Measurements from ENCODE around the gene INTS11. TPM values are rescaled to one million over a fixed set of nuclear protein-coding genes. Genes with fewer than 3 reads are reported as not detected.

The INTS11 gene
- total RNA-seq, 1 experiment from 2014 or later: 139 TPM

DNA sequence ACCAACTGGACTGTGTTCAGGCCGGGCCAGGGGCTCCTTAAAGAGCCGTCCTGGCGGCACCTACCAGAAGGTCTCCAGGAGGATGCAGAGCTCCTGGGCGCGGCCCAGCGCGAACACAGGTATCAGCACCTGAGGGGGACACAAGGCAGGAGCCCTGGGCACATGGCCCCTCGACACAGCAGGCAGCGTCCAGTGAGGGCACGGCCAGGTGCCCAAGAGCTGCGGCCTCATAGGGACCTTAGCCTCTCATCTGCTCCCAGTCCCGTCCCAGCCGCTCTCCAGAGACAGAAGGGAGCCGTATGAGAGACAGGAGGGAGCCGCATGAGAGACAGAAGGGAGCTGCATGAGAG is 10.2 kb downstream of the INTS11 start:
- no CpG with 5 or more reads among the region's 15 CpGs for WGBS (ENCODE audit: extremely low coverage, insufficient read length, low lambda C conversion rate)
- H2BK5ac ChIP-seq (ENCODE audit: insufficient read length, low read length): no peak overlapping the region
- no peak overlapping the region for H4K8ac ChIP-seq (replicated peaks; ENCODE audit: insufficient read length, low read depth, low read length)
- Mint-ChIP-seq H3K27me3 (ENCODE audit: low read depth) (no peaks in the 10 kb centered on the region), H3K9me3 (no peaks in the 10 kb centered on the region), H3K4me1 (peaks cover 8 to 20% of the 10 kb centered on the region in 2 experiments), H3K36me3 (ENCODE audit: insufficient read depth in 1 of 3, low read depth in 3 of 3) (peaks cover 13 to 61% (median 59%) of the 10 kb centered on the region in 3 experiments), H3K4me3 (no peak overlapping the region), H3K27ac (no peak overlapping the region; a peak in 1 of 7 replicates)
- no peak overlapping the region for H3T11ph ChIP-seq (ENCODE audit: low read length)
- no peaks in the 10 kb centered on the region for H3K27me3 ChIP-seq (ENCODE audit: insufficient read depth, low read length)
- no peak overlapping the region for H3K23ac ChIP-seq (ENCODE audit: insufficient read length, low read depth, low read length)
- peaks cover 3% of the 10 kb centered on the region for H3K23me2 ChIP-seq (ENCODE audit: insufficient read length, low read depth, low read length, poor library complexity, severe bottlenecking)
- no peak overlapping the region for H3K56ac ChIP-seq (ENCODE audit: insufficient read length, low read depth, low read length)
- H4K20me1 ChIP-seq (ENCODE audit: control insufficient read depth, insufficient read depth, insufficient read length): no peaks in the 10 kb centered on the region
- H4K5ac ChIP-seq (ENCODE audit: insufficient read length, low read depth, low read length): no peak overlapping the region
- no peak overlapping the region for H3K27ac ChIP-seq (ENCODE audit: insufficient read length, low read depth, low read length)
- TF ChIP-seq, protein P1, sequence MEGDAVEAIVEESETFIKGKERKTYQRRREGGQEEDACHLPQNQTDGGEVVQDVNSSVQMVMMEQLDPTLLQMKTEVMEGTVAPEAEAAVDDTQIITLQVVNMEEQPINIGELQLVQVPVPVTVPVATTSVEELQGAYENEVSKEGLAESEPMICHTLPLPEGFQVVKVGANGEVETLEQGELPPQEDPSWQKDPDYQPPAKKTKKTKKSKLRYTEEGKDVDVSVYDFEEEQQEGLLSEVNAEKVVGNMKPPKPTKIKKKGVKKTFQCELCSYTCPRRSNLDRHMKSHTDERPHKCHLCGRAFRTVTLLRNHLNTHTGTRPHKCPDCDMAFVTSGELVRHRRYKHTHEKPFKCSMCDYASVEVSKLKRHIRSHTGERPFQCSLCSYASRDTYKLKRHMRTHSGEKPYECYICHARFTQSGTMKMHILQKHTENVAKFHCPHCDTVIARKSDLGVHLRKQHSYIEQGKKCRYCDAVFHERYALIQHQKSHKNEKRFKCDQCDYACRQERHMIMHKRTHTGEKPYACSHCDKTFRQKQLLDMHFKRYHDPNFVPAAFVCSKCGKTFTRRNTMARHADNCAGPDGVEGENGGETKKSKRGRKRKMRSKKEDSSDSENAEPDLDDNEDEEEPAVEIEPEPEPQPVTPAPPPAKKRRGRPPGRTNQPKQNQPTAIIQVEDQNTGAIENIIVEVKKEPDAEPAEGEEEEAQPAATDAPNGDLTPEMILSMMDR (conservative IDR thresholded peaks at IDR 0.05): no peak
- H3K79me2 ChIP-seq (ENCODE audit: insufficient read depth, low read length): no peaks in the 10 kb centered on the region
- H2AK5ac ChIP-seq (ENCODE audit: insufficient read length, low read length): no peak overlapping the region
- H3K4me1 ChIP-seq (ENCODE audit: insufficient read depth, low read length): no peaks in the 10 kb centered on the region; the same call in 1 of the 2 replicates
- no peak overlapping the region for H2BK12ac ChIP-seq (ENCODE audit: insufficient read length, low read depth, low read length)
- H2BK20ac ChIP-seq (ENCODE audit: low read depth, low read length, poor library complexity, severe bottlenecking): no peak overlapping the region
- no peak overlapping the region for H3K18ac ChIP-seq (ENCODE audit: insufficient read length, low read depth, low read length)
- H3K9ac ChIP-seq (ENCODE audit: extremely low read depth, insufficient read length, low read length): no peak overlapping the region
- H2AFZ ChIP-seq (ENCODE audit: low read length): no peak overlapping the region
- H3K79me1 ChIP-seq (ENCODE audit: insufficient read depth, low read depth, low read length, poor library complexity, severe bottlenecking): no peaks in the 10 kb centered on the region
- no peak overlapping the region for H4K91ac ChIP-seq (ENCODE audit: insufficient read length, low read depth, low read length)
- H3K4ac ChIP-seq (ENCODE audit: low read depth, low read length): no peak overlapping the region
- no peaks in the 10 kb centered on the region for H3K9me3 ChIP-seq (ENCODE audit: control insufficient read depth, low read depth, low read length)
- no peak overlapping the region for H3K4me2 ChIP-seq (ENCODE audit: insufficient read depth, insufficient read length, low read length)
- no peak for DNase-seq
- H2BK120ac ChIP-seq (ENCODE audit: low read depth, low read length, poor library complexity, severe bottlenecking): no peak overlapping the region
- no peak overlapping the region for H2BK15ac ChIP-seq (ENCODE audit: low read depth, low read length)
- H3K14ac ChIP-seq (ENCODE audit: insufficient read depth, low read length): no peak overlapping the region
